ENCODE results near the gene ACTC1. TPM values are rescaled to one million over a fixed set of nuclear protein-coding genes. Genes with fewer than 3 reads are reported as not detected.

ACTC1 gene
- total RNA-seq, 1 experiment from 2014 or later, result not detected

DNA sequence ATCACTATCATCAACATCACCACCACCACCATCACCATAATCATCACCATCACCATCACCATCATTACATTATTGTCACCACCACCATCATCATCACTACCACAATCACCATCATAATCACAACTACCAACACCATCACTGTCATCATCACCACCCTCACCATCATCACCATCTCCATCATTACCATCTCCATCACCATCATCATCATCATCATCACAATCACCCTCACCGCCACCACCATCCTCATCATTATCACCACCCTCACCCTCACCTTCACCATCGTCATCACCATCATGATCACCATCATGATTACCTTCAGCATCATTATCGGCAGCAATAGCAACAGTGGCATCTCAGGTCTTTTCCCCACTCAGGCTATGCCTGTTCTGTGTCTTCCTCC, 42.9 kb upstream of the ACTC1 start:
- ChIA-PET POLR2A (ENCODE audit: unreplicated experiment) (no interaction called here), CTCF (no interaction called here)
- Histone ChIP-seq H3K27ac (ENCODE audit: low read length) (no peak overlapping the region), H3K79me2 (ENCODE audit: low read length) (no peaks in the 10 kb centered on the region), H4K20me1 (ENCODE audit: low read length) (no peaks in the 10 kb centered on the region), H3K4me3 (ENCODE audit: low read length) (no peak overlapping the region), H3K9ac (ENCODE audit: low read length) (no peak overlapping the region), H3F3A (ENCODE audit: low read length, unreplicated experiment) (no peaks in the 10 kb centered on the region), H3K4me1 (ENCODE audit: insufficient read depth, low read length) (peaks cover 9% of the 10 kb centered on the region; the same call in 1 of the 2 replicates), H3K4me2 (ENCODE audit: low read length) (no peak overlapping the region), H3K9me3 (ENCODE audit: low read length) (no peaks in the 10 kb centered on the region), H3K27me3 (ENCODE audit: low read length) (no peaks in the 10 kb centered on the region), H3K36me3 (ENCODE audit: low read depth, low read length) (no peaks in the 10 kb centered on the region), H3K9me2 (replicated peaks; ENCODE audit: low read length) (no peaks in the 10 kb centered on the region), H2AFZ (ENCODE audit: low read length) (no peak overlapping the region)
- intact Hi-C loops (cut with micrococcal nuclease), result no loop called here
- no peak for TF ChIP-seq EZH2 (IDR thresholded peaks at IDR 0.05; ENCODE audit: low read length, unreplicated experiment)
- TF ChIP-seq, protein P1, sequence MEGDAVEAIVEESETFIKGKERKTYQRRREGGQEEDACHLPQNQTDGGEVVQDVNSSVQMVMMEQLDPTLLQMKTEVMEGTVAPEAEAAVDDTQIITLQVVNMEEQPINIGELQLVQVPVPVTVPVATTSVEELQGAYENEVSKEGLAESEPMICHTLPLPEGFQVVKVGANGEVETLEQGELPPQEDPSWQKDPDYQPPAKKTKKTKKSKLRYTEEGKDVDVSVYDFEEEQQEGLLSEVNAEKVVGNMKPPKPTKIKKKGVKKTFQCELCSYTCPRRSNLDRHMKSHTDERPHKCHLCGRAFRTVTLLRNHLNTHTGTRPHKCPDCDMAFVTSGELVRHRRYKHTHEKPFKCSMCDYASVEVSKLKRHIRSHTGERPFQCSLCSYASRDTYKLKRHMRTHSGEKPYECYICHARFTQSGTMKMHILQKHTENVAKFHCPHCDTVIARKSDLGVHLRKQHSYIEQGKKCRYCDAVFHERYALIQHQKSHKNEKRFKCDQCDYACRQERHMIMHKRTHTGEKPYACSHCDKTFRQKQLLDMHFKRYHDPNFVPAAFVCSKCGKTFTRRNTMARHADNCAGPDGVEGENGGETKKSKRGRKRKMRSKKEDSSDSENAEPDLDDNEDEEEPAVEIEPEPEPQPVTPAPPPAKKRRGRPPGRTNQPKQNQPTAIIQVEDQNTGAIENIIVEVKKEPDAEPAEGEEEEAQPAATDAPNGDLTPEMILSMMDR (conservative IDR thresholded peaks at IDR 0.05; ENCODE audit: low read depth, low read length), result no peak
- TF ChIP-seq EZH2phosphoT487 (IDR thresholded peaks at IDR 0.05; ENCODE audit: borderline replicate concordance, low read length), result no peak
- ATAC-seq, result no peak
- no TSS peak for BruUV-seq (replicated peaks)
- DNase-seq, result no peak

DNA sequence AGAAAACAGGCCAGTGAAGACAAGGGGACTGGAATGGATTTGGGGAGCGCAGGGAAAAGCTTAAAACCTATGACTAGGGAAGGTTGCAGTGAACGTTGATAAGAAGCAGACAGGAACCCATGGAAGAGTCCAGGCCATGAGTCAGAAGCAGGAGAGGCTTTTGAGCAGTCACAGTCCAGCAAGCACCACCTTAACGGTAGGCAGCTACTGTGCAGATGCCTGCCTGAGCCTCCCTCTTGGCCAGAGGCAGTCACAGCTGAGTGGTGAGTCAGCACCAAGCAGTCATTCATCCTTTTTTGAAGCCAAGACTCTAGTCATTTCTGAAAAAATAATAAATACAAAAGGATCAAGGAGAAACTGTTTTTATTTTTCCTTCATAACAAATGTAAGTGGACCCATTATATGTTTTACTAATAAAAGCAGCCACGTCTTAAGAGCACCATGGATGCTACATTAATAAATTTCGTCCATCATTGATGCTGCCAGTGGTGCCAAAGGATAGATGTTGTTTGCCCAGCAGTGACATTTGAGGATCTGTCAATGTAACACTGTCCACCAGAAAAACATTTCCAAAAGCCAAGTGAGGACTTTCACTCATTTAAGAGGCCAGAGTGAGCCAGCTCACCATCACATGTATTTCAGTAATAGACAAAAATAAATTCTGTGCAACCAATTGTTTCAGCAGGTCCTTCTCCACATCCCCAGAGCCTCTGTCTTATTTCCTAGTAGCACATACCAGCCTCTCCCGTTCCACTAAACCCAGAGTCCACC, 42.1 kb upstream of the ACTC1 start:
- H3K4me1 ChIP-seq (ENCODE audit: insufficient read depth, low read length), result peaks cover 9% of the 10 kb centered on the region; the same call in 1 of the 2 replicates
- H4K20me1 ChIP-seq (ENCODE audit: low read length), result no peaks in the 10 kb centered on the region
- no peak overlapping the region for H3K4me3 ChIP-seq (ENCODE audit: low read length)
- BruUV-seq (replicated peaks), result no TSS peak
- TF ChIP-seq EZH2phosphoT487 (IDR thresholded peaks at IDR 0.05; ENCODE audit: borderline replicate concordance, low read length) (no peak), EZH2 (IDR thresholded peaks at IDR 0.05; ENCODE audit: low read length, unreplicated experiment) (no peak)
- TF ChIP-seq, protein P1 (conservative IDR thresholded peaks at IDR 0.05; ENCODE audit: low read depth, low read length), result no peak
- ATAC-seq (peak; percentile 100), DNase-seq (peak; percentile 85)
- intact Hi-C loops (cut with micrococcal nuclease), result loop anchor here (1.0 kb wide), 1 partner anchor 18 kb away; no protein-coding TSS in a partner anchor
- H3K27ac ChIP-seq (ENCODE audit: low read length), result no peak overlapping the region
- no peak overlapping the region for H3K9ac ChIP-seq (ENCODE audit: low read length)
- H3K9me3 ChIP-seq (ENCODE audit: low read length), result no peaks in the 10 kb centered on the region
- H3K36me3 ChIP-seq (ENCODE audit: low read depth, low read length), result no peaks in the 10 kb centered on the region
- H3K27me3 ChIP-seq (ENCODE audit: low read length), result no peaks in the 10 kb centered on the region
- ChIA-PET CTCF (no interaction called here), POLR2A (ENCODE audit: unreplicated experiment) (no interaction called here)
- H3F3A ChIP-seq (ENCODE audit: low read length, unreplicated experiment), result no peaks in the 10 kb centered on the region
- H3K9me2 ChIP-seq (replicated peaks; ENCODE audit: low read length), result no peaks in the 10 kb centered on the region
- no peak overlapping the region for H2AFZ ChIP-seq (ENCODE audit: low read length)
- H3K79me2 ChIP-seq (ENCODE audit: low read length), result no peaks in the 10 kb centered on the region
- no peak overlapping the region for H3K4me2 ChIP-seq (ENCODE audit: low read length)

Data from PC-3 (cell line).